Upper lobe of left lung (tissue), 4 donors: ENCODE measurements around the gene ROCK2.

Experiments used
- EP300 ChIP-seq, 4 donors: sonication (generic); formaldehyde crosslinking; IDR thresholded peaks; one replicate each; pipeline ENCODE4 v1.5.1; 2017; ENCODE audit warnings: antibody characterized with exemption in 4 of 4, control low read depth in 2 of 4
- POLR2A ChIP-seq, 4 donors: fragments of 450-650 bp; IDR thresholded peaks; one replicate each; pipeline ENCODE4 v1.5.1; 2016 to 2017; ENCODE audit warnings: antibody characterized with exemption in 4 of 4, mild to moderate bottlenecking in 2 of 4
- TF ChIP-seq, protein P1 (sequence below), 6 experiments: fragments of 450-650 bp in 4 of 6; fragments of 200-600 bp in 2 of 6; sonication (generic) in 2 of 6; IDR thresholded peaks; one replicate each; pipeline ENCODE4 v1.5.1; 2016 to 2019; ENCODE audit warnings: antibody characterized with exemption in 6 of 6

DNA sequence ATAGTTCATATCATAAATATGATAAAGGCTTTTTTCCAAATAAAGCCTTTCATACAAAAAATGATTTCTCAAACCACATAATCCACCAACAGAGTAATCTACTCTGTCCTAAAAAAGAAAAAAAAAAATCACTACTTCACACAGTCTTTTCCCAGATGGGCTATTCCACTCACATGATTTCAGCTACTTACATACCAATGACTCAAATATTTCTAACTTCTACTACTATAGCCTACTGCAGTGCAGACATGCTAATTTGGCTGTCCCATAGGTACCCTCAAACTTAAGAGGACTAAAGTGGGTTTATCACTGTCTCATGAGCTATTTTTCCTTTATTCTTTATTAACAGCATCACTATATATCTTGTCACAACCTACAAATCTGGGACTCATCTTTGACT is 131.8 kb downstream of the ROCK2 start:
- TF ChIP-seq, protein P1, sequence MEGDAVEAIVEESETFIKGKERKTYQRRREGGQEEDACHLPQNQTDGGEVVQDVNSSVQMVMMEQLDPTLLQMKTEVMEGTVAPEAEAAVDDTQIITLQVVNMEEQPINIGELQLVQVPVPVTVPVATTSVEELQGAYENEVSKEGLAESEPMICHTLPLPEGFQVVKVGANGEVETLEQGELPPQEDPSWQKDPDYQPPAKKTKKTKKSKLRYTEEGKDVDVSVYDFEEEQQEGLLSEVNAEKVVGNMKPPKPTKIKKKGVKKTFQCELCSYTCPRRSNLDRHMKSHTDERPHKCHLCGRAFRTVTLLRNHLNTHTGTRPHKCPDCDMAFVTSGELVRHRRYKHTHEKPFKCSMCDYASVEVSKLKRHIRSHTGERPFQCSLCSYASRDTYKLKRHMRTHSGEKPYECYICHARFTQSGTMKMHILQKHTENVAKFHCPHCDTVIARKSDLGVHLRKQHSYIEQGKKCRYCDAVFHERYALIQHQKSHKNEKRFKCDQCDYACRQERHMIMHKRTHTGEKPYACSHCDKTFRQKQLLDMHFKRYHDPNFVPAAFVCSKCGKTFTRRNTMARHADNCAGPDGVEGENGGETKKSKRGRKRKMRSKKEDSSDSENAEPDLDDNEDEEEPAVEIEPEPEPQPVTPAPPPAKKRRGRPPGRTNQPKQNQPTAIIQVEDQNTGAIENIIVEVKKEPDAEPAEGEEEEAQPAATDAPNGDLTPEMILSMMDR (IDR thresholded peaks at IDR 0.05), result no peak
- TF ChIP-seq POLR2A (IDR thresholded peaks at IDR 0.05), result no peak
- no peak for TF ChIP-seq EP300 (IDR thresholded peaks at IDR 0.05)
